ENCODE data around the gene SCAMP3.

The SCAMP3 gene

DNA sequence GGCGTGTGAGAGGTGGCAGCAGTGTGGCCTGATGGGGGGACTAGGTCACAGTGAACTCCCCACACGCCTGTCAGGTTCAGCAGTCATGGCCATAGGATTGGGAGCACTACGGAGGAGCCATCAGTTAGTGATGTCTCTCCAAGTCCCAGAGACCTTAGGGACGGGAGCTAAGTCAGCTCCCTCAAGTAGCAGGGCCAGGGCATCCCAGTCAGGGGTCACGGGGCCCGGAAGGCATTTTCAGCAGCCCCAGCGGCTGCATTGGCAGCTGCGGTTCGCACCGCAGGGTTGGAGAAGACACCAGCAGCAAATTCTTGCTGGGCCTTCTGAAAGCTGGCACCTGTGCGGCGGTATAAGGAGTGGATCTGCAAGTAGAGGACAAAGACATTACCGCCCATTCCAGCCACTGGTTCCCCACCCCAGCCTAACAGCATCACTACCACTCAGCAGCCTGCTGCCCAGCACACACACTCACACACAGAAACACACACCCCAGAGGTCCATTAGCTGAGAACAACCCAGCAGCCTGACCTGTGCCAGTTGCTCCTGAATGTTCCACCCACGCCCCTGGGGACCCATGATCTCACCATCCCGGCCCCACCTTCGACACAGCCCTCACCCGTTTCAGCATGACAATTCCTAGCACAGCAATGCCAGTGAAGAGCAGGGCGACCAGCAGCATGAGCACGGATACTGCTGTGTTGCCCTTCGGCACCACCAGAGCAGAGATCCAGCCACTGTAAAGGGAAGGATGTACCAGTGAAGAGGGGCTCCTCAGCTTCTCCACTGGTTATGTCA lies 5.9 kb downstream of the SCAMP3 start:
- H3K4me3 ChIP-seq (ENCODE audit: low read depth, low read length) = peak overlapping the region; percentile 57
- DNase-seq (ENCODE audit: low read depth) = no peak
- in situ Hi-C loops (cut with HindIII; ENCODE audit: low sequenced_read_pairs) = no loop called here

DNA sequence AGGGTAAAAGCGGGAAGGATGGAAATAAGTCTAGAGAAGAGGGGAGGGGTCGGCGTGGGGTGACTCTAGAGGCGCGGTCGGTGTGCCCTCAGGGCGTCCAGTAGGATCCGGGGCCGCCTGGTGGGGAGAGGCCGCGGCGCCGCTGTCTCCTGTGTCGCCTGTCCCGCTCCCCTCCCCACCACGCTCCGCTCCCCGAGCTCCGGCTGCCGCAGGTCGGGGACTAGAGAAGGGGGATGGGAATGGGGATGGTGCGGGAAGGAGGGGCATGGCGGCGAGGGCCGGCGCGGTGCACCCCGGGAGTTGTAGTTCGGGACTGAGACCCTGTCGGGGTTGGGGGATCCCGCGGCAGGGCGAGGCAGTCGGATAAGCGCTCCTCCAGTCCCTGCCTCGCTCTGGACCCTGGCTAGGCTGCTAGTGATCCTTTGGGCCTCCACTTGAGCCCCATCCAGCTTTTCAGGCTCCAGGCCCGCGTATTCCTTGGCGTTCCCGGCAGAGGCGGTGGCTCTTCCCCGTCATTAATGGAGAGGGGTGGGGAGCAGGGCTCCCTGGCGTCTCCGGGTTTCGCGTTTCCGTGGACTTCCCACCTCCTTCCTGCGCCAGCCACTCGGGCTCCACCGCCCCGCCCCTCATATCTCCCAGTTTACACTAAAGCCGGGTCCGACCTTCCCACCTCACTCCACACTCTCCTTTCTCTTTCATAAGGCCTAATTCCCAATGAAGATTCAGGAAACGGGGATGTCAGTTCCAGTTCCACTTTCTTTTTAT lies 6.7 kb downstream of the SCAMP3 start, which contains the start of gene ENTREP3:
ENTREP3 (minus strand) TSS at position 241 of the 765 bp plus-strand sequence. CDS start 606 bp downstream, outside the sequence.
- peak; percentile 29 for DNase-seq (ENCODE audit: low read depth)
- peak within 1 kb of the TSS; percentile 57 for H3K4me3 ChIP-seq (ENCODE audit: low read depth, low read length)
- TF ChIP-seq, protein P1, sequence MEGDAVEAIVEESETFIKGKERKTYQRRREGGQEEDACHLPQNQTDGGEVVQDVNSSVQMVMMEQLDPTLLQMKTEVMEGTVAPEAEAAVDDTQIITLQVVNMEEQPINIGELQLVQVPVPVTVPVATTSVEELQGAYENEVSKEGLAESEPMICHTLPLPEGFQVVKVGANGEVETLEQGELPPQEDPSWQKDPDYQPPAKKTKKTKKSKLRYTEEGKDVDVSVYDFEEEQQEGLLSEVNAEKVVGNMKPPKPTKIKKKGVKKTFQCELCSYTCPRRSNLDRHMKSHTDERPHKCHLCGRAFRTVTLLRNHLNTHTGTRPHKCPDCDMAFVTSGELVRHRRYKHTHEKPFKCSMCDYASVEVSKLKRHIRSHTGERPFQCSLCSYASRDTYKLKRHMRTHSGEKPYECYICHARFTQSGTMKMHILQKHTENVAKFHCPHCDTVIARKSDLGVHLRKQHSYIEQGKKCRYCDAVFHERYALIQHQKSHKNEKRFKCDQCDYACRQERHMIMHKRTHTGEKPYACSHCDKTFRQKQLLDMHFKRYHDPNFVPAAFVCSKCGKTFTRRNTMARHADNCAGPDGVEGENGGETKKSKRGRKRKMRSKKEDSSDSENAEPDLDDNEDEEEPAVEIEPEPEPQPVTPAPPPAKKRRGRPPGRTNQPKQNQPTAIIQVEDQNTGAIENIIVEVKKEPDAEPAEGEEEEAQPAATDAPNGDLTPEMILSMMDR (IDR thresholded peaks at IDR 0.05; ENCODE audit: low read depth, low read length, missing control alignments) = no peak
- in situ Hi-C loops (cut with HindIII; ENCODE audit: low sequenced_read_pairs) = no loop called here

More for the DNA sequence above, 5.9 kb downstream of the SCAMP3 start:
- TF ChIP-seq, protein P1 (IDR thresholded peaks at IDR 0.05; ENCODE audit: low read depth, low read length, missing control alignments) = no peak

DNA sequence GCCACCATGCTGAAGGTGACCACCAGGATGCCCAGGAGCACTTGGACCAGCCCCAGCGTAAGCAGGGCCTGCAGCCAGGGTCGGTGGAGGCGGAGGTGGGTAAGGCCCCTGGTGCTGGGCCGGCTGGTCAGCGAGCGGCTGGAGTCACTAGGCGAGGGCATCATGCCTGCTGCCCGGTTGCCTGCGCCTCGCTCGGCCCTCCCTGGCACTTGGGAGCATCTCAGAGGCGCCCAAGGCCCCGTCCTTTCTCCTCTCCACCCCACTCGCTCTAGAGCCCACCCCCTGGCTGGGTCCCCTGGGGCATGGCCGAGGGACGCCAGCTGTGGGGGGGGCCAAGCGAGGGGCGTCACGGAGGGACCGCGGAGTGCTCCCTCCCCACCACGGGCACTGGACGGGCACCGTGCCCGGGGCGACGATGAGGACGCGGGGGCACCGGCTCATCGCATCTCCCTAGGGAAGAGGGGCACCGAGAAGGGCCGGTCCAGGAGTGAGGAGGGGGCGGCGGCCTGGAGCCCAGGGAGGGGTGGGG lies 7.4 kb downstream of the SCAMP3 start:
- TF ChIP-seq, protein P1 (IDR thresholded peaks at IDR 0.05; ENCODE audit: low read depth, low read length, missing control alignments) = no peak
- in situ Hi-C loops (cut with HindIII; ENCODE audit: low sequenced_read_pairs) = no loop called here
- peak overlapping the region; percentile 57 for H3K4me3 ChIP-seq (ENCODE audit: low read depth, low read length)
- no peak for DNase-seq (ENCODE audit: low read depth)

DNA sequence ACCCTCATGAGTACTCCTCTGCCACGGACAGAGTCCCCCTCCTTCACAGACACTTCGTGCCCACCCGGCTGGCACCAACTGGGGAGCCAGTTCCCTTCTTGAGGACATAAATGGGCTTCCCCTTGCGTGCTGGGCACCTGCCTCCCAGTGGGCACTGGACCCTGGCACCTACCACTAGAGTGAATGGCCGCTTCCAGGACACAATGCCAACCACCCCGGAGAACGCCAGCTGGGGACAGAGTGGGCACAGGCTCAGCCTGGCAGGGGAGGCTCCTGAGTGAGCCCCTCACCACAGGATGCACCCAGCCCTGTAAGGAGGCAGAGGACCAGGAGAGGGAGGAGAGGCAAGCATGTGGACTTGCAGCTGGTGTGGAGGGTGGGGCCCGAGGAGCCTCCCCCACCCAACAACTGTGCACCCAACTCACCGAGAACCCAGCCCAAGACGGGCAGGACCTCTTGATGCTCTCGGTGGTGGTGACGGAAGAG lies 7.9 kb downstream of the SCAMP3 start:
- DNase-seq (ENCODE audit: low read depth) = no peak
- in situ Hi-C loops (cut with HindIII; ENCODE audit: low sequenced_read_pairs) = no loop called here
- TF ChIP-seq, protein P1 (IDR thresholded peaks at IDR 0.05; ENCODE audit: low read depth, low read length, missing control alignments) = no peak
- H3K4me3 ChIP-seq (ENCODE audit: low read depth, low read length) = peak overlapping the region; percentile 57

DNA sequence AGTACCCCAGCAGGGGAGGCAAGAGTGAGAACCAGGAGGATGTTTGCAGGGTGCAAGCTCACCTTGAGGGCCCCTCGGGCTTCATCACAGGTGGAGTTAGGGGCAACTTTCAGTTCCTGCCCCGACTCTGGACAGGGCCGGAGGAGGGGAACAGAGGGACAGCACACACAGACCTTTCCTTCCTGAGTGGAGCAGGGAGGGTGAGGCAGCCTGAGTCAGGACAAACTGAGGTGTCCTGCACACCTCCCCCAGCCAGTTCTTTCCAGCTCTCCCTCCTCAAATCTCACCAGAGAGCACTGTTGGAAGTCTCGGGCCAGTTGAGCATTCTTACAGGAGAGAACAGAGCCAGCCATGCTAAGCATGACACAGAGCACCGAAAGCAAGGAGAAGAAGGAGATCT lies 8.4 kb downstream of the SCAMP3 start:
- in situ Hi-C loops (cut with HindIII; ENCODE audit: low sequenced_read_pairs) = no loop called here
- H3K4me3 ChIP-seq (ENCODE audit: low read depth, low read length) = peak overlapping the region; percentile 57
- TF ChIP-seq, protein P1 (IDR thresholded peaks at IDR 0.05; ENCODE audit: low read depth, low read length, missing control alignments) = no peak
- no peak for DNase-seq (ENCODE audit: low read depth)

DNA sequence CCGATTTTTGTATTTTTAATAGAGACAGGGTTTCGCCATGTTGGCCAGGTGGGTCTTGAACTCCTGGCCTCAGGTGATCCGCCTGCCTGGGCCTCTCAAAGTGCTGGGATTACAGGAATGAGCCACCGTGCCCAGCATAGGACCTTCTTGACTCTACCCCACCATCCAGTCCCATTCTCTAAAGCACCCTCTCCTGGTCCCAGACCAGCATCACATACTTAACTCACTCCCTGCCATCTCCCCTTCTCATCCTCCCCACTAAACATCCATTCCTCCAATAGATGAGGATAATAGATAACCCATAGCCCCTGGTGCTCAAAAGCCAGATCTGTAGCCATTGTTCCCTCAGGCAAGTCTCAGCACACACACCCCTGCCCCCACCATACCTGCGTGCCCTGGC lies 9.0 kb downstream of the SCAMP3 start:
- peak overlapping the region; percentile 57 for H3K4me3 ChIP-seq (ENCODE audit: low read depth, low read length)
- TF ChIP-seq, protein P1 (IDR thresholded peaks at IDR 0.05; ENCODE audit: low read depth, low read length, missing control alignments) = no peak
- DNase-seq (ENCODE audit: low read depth) = no peak
- in situ Hi-C loops (cut with HindIII; ENCODE audit: low sequenced_read_pairs) = no loop called here
